OCI-LY7 (cell line): ENCODE measurements around the gene TTC7B. TPM values are rescaled to one million over a fixed set of nuclear protein-coding genes. Genes with fewer than 3 reads are reported as not detected.

ENCODE experiments used
- BruUV-seq: library from RNA; stranded (reverse); fragments of 400-500 nt; replicated peaks from 2 replicates; lab custom pipeline; 2021; lab: Mats Ljungman, UMichigan
- CTCF ChIA-PET: fragments of 300-600 bp; sonication (Branson Sonifier 250); formaldehyde crosslinking; loops from one replicate; lab custom pipeline; 2022; ENCODE audit warnings: antibody characterized with exemption; ENCODE audit not compliant: unreplicated experiment; lab: Charles Lee
- POLR2A ChIA-PET: fragments of 300-600 bp; sonication (Branson Sonifier 250); formaldehyde crosslinking; loops from one replicate; lab custom pipeline; 2022; ENCODE audit warnings: antibody characterized with exemption; lab: Charles Lee
- DNase-seq: peaks from one replicate; pipeline ENCODE4 v3.0.0-alpha.2; 2015; ENCODE audit warnings: low spot score
- H2AFZ ChIP-seq: fragments of 200-600 bp; sonication (generic), shearing (Covaris generic); 2 replicates; pipeline ENCODE4 v1.6.1; 2014; ENCODE audit warnings: mild to moderate bottlenecking, antibody characterized with exemption, low read length, moderate library complexity
- H3K27ac ChIP-seq: fragments of 200-600 bp; sonication (generic); 2 replicates; pipeline ENCODE4 v1.5.1; 2014; ENCODE audit warnings: mixed run types, low read depth, mild to moderate bottlenecking, moderate library complexity, low read length, inconsistent platforms; ENCODE audit not compliant: poor library complexity, severe bottlenecking
- H3K36me3 ChIP-seq: fragments of 200-600 bp; sonication (generic); 2 replicates; pipeline ENCODE4 v1.6.1; 2014; ENCODE audit warnings: mild to moderate bottlenecking, antibody characterized with exemption, low read length, moderate library complexity, mixed read lengths; ENCODE audit not compliant: insufficient read depth
- H3K4me1 ChIP-seq: fragments of 200-600 bp; sonication (generic); 2 replicates; pipeline ENCODE4 v1.5.1; 2014; ENCODE audit warnings: mild to moderate bottlenecking, low read length; ENCODE audit not compliant: insufficient read depth, poor library complexity, severe bottlenecking
- H3K4me2 ChIP-seq: fragments of 200-600 bp; sonication (generic); 2 replicates; pipeline ENCODE4 v1.6.1; 2014; ENCODE audit warnings: mild to moderate bottlenecking, low read length
- H3K4me3 ChIP-seq: fragments of 200-600 bp; sonication (generic); 2 replicates; pipeline ENCODE4 v1.5.1; 2014; ENCODE audit warnings: mild to moderate bottlenecking, low read depth, low read length; ENCODE audit not compliant: poor library complexity, severe bottlenecking
- H3K79me2 ChIP-seq: fragments of 200-600 bp; sonication (generic); 2 replicates; pipeline ENCODE4 v1.6.1; 2016; ENCODE audit warnings: low read depth, mild to moderate bottlenecking, low read length, moderate library complexity, mixed read lengths; ENCODE audit not compliant: insufficient read depth
- H3K9me2 ChIP-seq: fragments of 200-600 bp; sonication (generic); 2 replicates; pipeline ENCODE4 v1.6.1; 2016; ENCODE audit warnings: mild to moderate bottlenecking, low read length, mixed read lengths; ENCODE audit not compliant: insufficient read depth
- H3K9me3 ChIP-seq: fragments of 200-600 bp; sonication (generic); 2 replicates; pipeline ENCODE4 v1.6.1; 2014; ENCODE audit warnings: mild to moderate bottlenecking, mixed run types, low read length, mixed read lengths
- H4K20me1 ChIP-seq: fragments of 200-600 bp; sonication (generic); 2 replicates; pipeline ENCODE4 v1.6.1; 2014; ENCODE audit warnings: mild to moderate bottlenecking, antibody characterized with exemption, low read length, moderate library complexity, mixed read lengths; ENCODE audit not compliant: insufficient read depth
- CTCF ChIP-seq: fragments of 200-600 bp; sonication (generic); conservative IDR thresholded peaks from 2 replicates; pipeline ENCODE4 v1.5.1; 2014; ENCODE audit warnings: mild to moderate bottlenecking, antibody characterized with exemption, low read length, moderate library complexity, mixed read lengths
- EZH2phosphoT487 ChIP-seq: fragments of 200-600 bp; sonication (generic); IDR thresholded peaks from 2 replicates; pipeline ENCODE4 v1.6.1; 2018; ENCODE audit warnings: low read depth, borderline replicate concordance, mild to moderate bottlenecking, mixed run types, antibody characterized with exemption, low read length, moderate library complexity, mixed read lengths
- intact Hi-C: fragments of 100-400 bp; cut with micrococcal nuclease; formaldehyde crosslinking; loops from one replicate; pipeline ENCODE4 v1.10.0; 2022; ENCODE audit not compliant: unreplicated experiment
- total RNA-seq, 2 experiments: library from RNA; depleted of rRNA in 1 of 2; stranded (reverse); fragments of >200 nt in 1 of 2; shearing (Covaris generic) in 1 of 2; gene quantifications; 2 replicates each; pipeline ENCODE4 v1.2.3, GENCODE V29; 2014 to 2022

The TTC7B gene
- total RNA-seq, 2 experiments from 2014 or later: 0.19 to 0.51 TPM

- H3K79me2 ChIP-seq: no peaks in the 10 kb centered on the region
- no peak overlapping the region for H3K4me3 ChIP-seq
- no peaks in the 10 kb centered on the region for H3K4me1 ChIP-seq
- no peaks in the 10 kb centered on the region for H4K20me1 ChIP-seq
- H3K4me2 ChIP-seq: no peak overlapping the region
- H3K36me3 ChIP-seq: no peaks in the 10 kb centered on the region
- no peak for TF ChIP-seq EZH2phosphoT487
- TF ChIP-seq CTCF: no peak
- no peak overlapping the region for H2AFZ ChIP-seq
- H3K9me2 ChIP-seq: no peaks in the 10 kb centered on the region
- no peak for DNase-seq
- POLR2A ChIA-PET: interaction anchor here (1.1 to 1.3 kb wide), 2 partner anchors 10 to 187 kb away, joined by 3 read pairs; no protein-coding TSS in a partner anchor
- no peak overlapping the region for H3K27ac ChIP-seq
- CTCF ChIA-PET: no interaction called here
- intact Hi-C loops: no loop called here
- no TSS peak for BruUV-seq
- no peaks in the 10 kb centered on the region for H3K9me3 ChIP-seq
Measured at GRCh38 chr14:90549794-90550641, 266.2 kb downstream of the TTC7B start.

GRCh38 chr14:90548455-90548854, 267.8 kb downstream of the TTC7B start:
- H2AFZ ChIP-seq: no peak overlapping the region
- no peak overlapping the region for H3K4me2 ChIP-seq
- intact Hi-C loops: no loop called here
- no peaks in the 10 kb centered on the region for H4K20me1 ChIP-seq
- no peaks in the 10 kb centered on the region for H3K79me2 ChIP-seq
- TF ChIP-seq EZH2phosphoT487 (no peak), CTCF (no peak)
- no TSS peak for BruUV-seq
- CTCF ChIA-PET: no interaction called here
- H3K36me3 ChIP-seq: no peaks in the 10 kb centered on the region
- POLR2A ChIA-PET: interaction anchor here (0.7 kb wide), 2 partner anchors 318 to 695 kb away, joined by 3 to 4 read pairs; no protein-coding TSS in a partner anchor
- H3K9me3 ChIP-seq: no peaks in the 10 kb centered on the region
- no peak overlapping the region for H3K27ac ChIP-seq
- no peak for DNase-seq
- no peaks in the 10 kb centered on the region for H3K4me1 ChIP-seq
- no peaks in the 10 kb centered on the region for H3K9me2 ChIP-seq
- no peak overlapping the region for H3K4me3 ChIP-seq

- ChIA-PET CTCF (no interaction called here), POLR2A (no interaction called here)
- no peak overlapping the region for H3K4me3 ChIP-seq
- no peak overlapping the region for H3K27ac ChIP-seq
- intact Hi-C loops: no loop called here
- no peaks in the 10 kb centered on the region for H3K4me1 ChIP-seq
- DNase-seq: no peak
- H3K36me3 ChIP-seq: no peaks in the 10 kb centered on the region
- H3K9me2 ChIP-seq: no peaks in the 10 kb centered on the region
- TF ChIP-seq EZH2phosphoT487: no peak
- no peak for TF ChIP-seq CTCF
- no peaks in the 10 kb centered on the region for H3K79me2 ChIP-seq
- BruUV-seq: no TSS peak
- H3K9me3 ChIP-seq: no peaks in the 10 kb centered on the region
- no peak overlapping the region for H2AFZ ChIP-seq
- no peak overlapping the region for H3K4me2 ChIP-seq
- no peaks in the 10 kb centered on the region for H4K20me1 ChIP-seq
Measured at GRCh38 chr14:90547968-90548367, 268.3 kb downstream of the TTC7B start.
